CD4-positive, alpha-beta memory T cell (primary cell): ENCODE results near the gene PRKAG2. TPM values are rescaled to one million over a fixed set of nuclear protein-coding genes. Genes with fewer than 3 reads are reported as not detected.
A peak's percentile ranks its signal among the peaks of the same experiment; 100 is the strongest.

ENCODE experiments used
- CTCF ChIA-PET: fragments of 350-600 bp; sonication (Branson Sonifier 250); formaldehyde crosslinking; loops from one replicate; lab custom pipeline; 2021; ENCODE audit warnings: inconsistent platforms; ENCODE audit not compliant: partially characterized antibody; lab: Charles Lee
- POLR2A ChIA-PET: fragments of 350-600 bp; sonication (Branson Sonifier 250); formaldehyde crosslinking; loops from one replicate; lab custom pipeline; 2021; ENCODE audit not compliant: partially characterized antibody; lab: Charles Lee
- DNase-seq, 5 donors: peaks; one replicate each; pipeline versions ENCODE4 v3.0.0 to v3.0.0-alpha.2; 2020 to 2022; ENCODE audit warnings: mixed read lengths in 1 of 5
- H3K27ac ChIP-seq: one replicate; pipeline ENCODE4 v1.7.0; 2013; ENCODE audit warnings: low read depth, low read length
- H3K27me3 ChIP-seq: 2 replicates; pipeline ENCODE4 v1.7.0; 2013; ENCODE audit warnings: mild to moderate bottlenecking, low read length, moderate library complexity; ENCODE audit not compliant: insufficient read depth
- H3K36me3 ChIP-seq: 2 replicates; pipeline ENCODE4 v1.7.0; 2013; ENCODE audit warnings: mild to moderate bottlenecking, low read length, moderate library complexity; ENCODE audit not compliant: insufficient read depth
- H3K4me1 ChIP-seq: 2 replicates; pipeline ENCODE4 v1.7.0; 2013; ENCODE audit warnings: mild to moderate bottlenecking, low read length, moderate library complexity; ENCODE audit not compliant: insufficient read depth
- H3K4me3 ChIP-seq, 2 donors: one replicate each; pipeline ENCODE4 v1.7.0; 2013; ENCODE audit warnings: low read length in 2 of 2, mild to moderate bottlenecking in 1 of 2
- H3K9me3 ChIP-seq, 2 donors: one replicate each; pipeline ENCODE4 v1.7.0; 2013; ENCODE audit warnings: low read length in 2 of 2, control low read depth in 1 of 2; ENCODE audit not compliant: control insufficient read depth in 1 of 2
- H3K27ac Mint-ChIP-seq, 7 donors: one replicate each; pipeline ENCODE4 v1.8.0; 2020 to 2021; ENCODE audit warnings: mixed read lengths in 7 of 7, mild to moderate bottlenecking in 6 of 7, inconsistent platforms in 3 of 7, moderate library complexity in 3 of 7
- H3K27me3 Mint-ChIP-seq, 2 donors: one replicate each; pipeline ENCODE4 v1.8.0; 2020 to 2021; ENCODE audit warnings: mixed read lengths in 2 of 2
- H3K36me3 Mint-ChIP-seq, 2 donors: one replicate each; pipeline ENCODE4 v1.8.0; 2020 to 2021; ENCODE audit warnings: mixed read lengths in 2 of 2, inconsistent platforms in 1 of 2, mild to moderate bottlenecking in 1 of 2
- H3K4me1 Mint-ChIP-seq, 4 donors: one replicate each; pipeline ENCODE4 v1.8.0; 2020 to 2021; ENCODE audit warnings: mixed read lengths in 4 of 4, mild to moderate bottlenecking in 1 of 4
- H3K4me3 Mint-ChIP-seq, 8 donors: one replicate each; pipeline ENCODE4 v1.8.0; 2020 to 2021; ENCODE audit warnings: mixed read lengths in 8 of 8, mild to moderate bottlenecking in 7 of 8, moderate library complexity in 6 of 8, inconsistent platforms in 3 of 8
- H3K9me3 Mint-ChIP-seq, 8 donors: one replicate each; pipeline ENCODE4 v1.8.0; 2020 to 2021; ENCODE audit warnings: mixed read lengths in 8 of 8, mild to moderate bottlenecking in 5 of 8, inconsistent platforms in 3 of 8, moderate library complexity in 1 of 8
- intact Hi-C: fragments of 100-400 bp; cut with micrococcal nuclease; formaldehyde crosslinking; loops from one replicate; pipeline ENCODE4 v1.15.1; 2023
- polyA plus RNA-seq, 2 donors: library from polyadenylated mRNA; unstranded; fragments of 300-500 nt; fragmentation: Illumina TruSeq; gene quantifications; one replicate each; pipeline ENCODE4 v1.2.3, GENCODE V29; 2021
- total RNA-seq, 2 experiments: library from RNA; stranded (reverse); gene quantifications; one replicate each; pipeline ENCODE4 v1.2.3, GENCODE V29; 2021

PRKAG2 gene
- total and polyA plus RNA-seq, 4 experiments from 2014 or later: 27.4 to 61.0 (median 47.4) TPM

GRCh38 chr7:151872531-151873401 lies 4.1 kb downstream of the PRKAG2 start:
- Mint-ChIP-seq H3K4me1 (peaks cover 20 to 61% (median 41%) of the 10 kb centered on the region in 4 donors), H3K36me3 (peaks cover 0 to 15% of the 10 kb centered on the region in 2 donors), H3K27ac (peak overlapping the region in 2 of 7 donors; percentile 55 to 71), H3K27me3 (no peaks in the 10 kb centered on the region), H3K4me3 (no peak overlapping the region), H3K9me3 (peaks cover 0 to 2% (median 0%) of the 10 kb centered on the region in 8 donors)
- intact Hi-C loops: no loop called here
- no peak overlapping the region for H3K4me3 ChIP-seq
- POLR2A ChIA-PET: no interaction called here
- no peak for DNase-seq
- no peaks in the 10 kb centered on the region for H3K9me3 ChIP-seq
- no peak overlapping the region for H3K27ac ChIP-seq
- no peaks in the 10 kb centered on the region for H3K27me3 ChIP-seq
- H3K36me3 ChIP-seq: no peaks in the 10 kb centered on the region
- peaks cover 10% of the 10 kb centered on the region for H3K4me1 ChIP-seq
- CTCF ChIA-PET: no interaction called here

DNA sequence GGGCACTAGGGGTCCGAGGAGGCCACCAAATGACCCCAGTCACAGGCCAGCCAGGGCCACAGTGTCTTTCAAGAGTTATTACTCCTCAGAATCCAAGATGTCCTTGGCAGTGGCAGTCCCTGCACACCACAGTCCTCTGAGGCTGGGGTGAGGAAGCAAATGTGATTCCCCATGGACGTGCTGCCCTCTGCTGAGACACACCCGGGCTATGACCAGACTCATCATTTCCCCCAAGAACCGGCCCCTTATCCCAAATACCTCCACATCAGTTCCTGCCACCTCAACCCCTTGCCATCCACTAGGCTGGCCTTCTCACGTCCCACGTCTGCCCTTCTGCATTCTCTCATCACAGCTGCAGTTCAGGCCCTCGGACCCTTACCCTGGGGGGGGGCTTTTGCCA lies 5.0 kb downstream of the PRKAG2 start:
- intact Hi-C loops: no loop called here
- peaks cover 10% of the 10 kb centered on the region for H3K4me1 ChIP-seq
- Mint-ChIP-seq H3K27me3 (no peaks in the 10 kb centered on the region), H3K4me1 (peaks cover 23 to 67% (median 41%) of the 10 kb centered on the region in 4 donors), H3K4me3 (peak overlapping the region in 1 of 8 donors; percentile 9), H3K9me3 (peaks cover 0 to 2% (median 0%) of the 10 kb centered on the region in 8 donors), H3K27ac (peak overlapping the region in 1 of 7 donors; percentile 74), H3K36me3 (peaks cover 0 to 17% of the 10 kb centered on the region in 2 donors)
- no peak overlapping the region for H3K27ac ChIP-seq
- ChIA-PET CTCF (no interaction called here), POLR2A (no interaction called here)
- H3K27me3 ChIP-seq: no peaks in the 10 kb centered on the region
- no peak overlapping the region for H3K4me3 ChIP-seq
- no peaks in the 10 kb centered on the region for H3K9me3 ChIP-seq
- H3K36me3 ChIP-seq: no peaks in the 10 kb centered on the region
- DNase-seq: no peak

DNA sequence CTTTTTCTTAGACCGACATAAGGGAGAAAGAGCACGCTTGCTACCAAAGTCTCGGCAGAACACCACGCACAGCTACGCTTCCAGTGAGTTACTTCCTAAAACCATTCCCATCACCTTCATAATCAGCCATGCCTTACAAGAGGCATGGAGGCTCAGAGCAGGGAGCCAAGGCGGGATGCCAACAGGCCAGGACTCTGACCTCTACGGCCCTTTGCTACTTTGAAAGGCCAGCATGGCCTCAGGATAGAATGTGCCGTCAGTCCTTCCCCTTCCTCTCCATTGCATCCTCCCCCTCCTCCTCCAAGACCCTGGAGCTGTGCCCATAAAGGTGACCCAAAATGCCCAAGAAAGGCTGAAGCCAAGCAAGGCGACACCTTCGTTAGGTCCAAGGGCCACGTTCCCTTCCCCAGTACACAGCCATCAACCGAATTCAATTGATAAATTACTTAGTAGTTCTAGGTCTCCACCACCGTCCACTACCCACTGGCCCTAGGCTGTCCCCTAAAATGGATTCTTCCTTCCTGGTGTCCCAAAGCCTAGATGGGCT lies 5.7 kb downstream of the PRKAG2 start:
- CTCF ChIA-PET: interaction anchor here (1.6 kb wide), 1 partner anchor 12 kb away, joined by 6 read pairs; no protein-coding TSS in a partner anchor
- H3K9me3 ChIP-seq: no peaks in the 10 kb centered on the region
- H3K27ac ChIP-seq: no peak overlapping the region
- no peak for DNase-seq
- H3K4me1 ChIP-seq: peaks cover 10% of the 10 kb centered on the region
- Mint-ChIP-seq H3K9me3 (peaks cover 0 to 2% (median 0%) of the 10 kb centered on the region in 8 donors), H3K27me3 (no peaks in the 10 kb centered on the region), H3K4me3 (peak overlapping the region in 1 of 8 donors; percentile 9), H3K36me3 (peaks cover 0 to 10% of the 10 kb centered on the region in 2 donors), H3K27ac (peak overlapping the region in 1 of 7 donors; percentile 35), H3K4me1 (peaks cover 23 to 67% (median 38%) of the 10 kb centered on the region in 4 donors)
- H3K27me3 ChIP-seq: no peaks in the 10 kb centered on the region
- POLR2A ChIA-PET: no interaction called here
- intact Hi-C loops: no loop called here
- H3K36me3 ChIP-seq: no peaks in the 10 kb centered on the region
- H3K4me3 ChIP-seq: no peak overlapping the region

DNA sequence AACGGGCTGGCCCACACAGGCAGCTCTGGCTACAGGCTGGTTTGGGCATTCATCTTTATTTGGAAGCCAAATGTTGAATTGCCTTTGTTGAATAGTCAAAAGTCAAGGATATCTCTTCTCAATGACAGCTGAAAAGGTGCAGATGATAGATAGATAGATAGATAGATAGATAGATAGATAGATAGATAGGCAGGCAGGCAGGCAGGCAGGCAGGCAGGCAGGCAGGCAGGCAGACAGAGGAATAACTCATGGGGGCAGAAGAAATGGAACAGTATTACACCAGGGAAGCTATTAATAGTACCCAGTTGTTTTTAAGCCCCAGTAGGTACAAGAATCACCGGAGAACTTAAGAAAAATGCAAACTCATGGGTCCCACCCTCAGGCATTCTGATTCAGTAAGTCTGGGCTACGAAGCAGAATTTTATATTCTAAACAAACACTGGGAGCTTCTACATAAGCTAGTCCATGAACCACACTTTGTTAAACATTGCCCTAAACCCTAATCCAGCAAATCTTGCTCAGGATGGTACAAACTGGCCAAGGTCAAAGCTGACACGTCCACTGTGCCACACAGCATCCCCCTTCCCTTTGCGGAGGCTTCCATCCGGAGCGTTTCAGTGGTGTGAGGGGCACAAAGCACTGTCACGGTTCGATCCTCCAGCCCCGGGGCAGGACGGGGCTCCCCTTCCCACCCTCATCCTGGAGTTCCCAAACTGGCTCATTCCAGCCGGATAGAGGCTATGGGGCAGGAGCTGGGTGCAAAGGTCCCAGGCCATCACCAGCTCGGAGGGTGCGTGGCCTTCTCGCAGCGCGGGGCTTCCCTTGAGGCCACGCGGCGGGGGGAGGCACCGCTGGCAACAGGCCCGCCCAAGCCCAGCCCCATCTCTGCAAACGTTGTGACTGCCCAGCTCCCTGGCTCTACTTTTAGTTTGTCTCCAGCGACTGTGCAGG lies 6.7 kb downstream of the PRKAG2 start:
- H3K4me3 Mint-ChIP-seq: no peak overlapping the region
- H3K4me1 Mint-ChIP-seq: peaks cover 23 to 68% (median 36%) of the 10 kb centered on the region in 4 donors
- Histone ChIP-seq H3K4me3 (no peak overlapping the region), H3K27me3 (no peaks in the 10 kb centered on the region), H3K4me1 (peaks cover 8% of the 10 kb centered on the region), H3K9me3 (no peaks in the 10 kb centered on the region), H3K27ac (no peak overlapping the region), H3K36me3 (no peaks in the 10 kb centered on the region)
- H3K9me3 Mint-ChIP-seq: no peaks in the 10 kb centered on the region
- H3K27ac Mint-ChIP-seq: peak overlapping the region in 1 of 7 donors; percentile 12
- CTCF ChIA-PET: interaction anchor here (0.6 to 1.6 kb wide), 3 partner anchors 13 to 63 kb away, joined by 3 to 6 read pairs (median 3); no protein-coding TSS in a partner anchor
- no peaks in the 10 kb centered on the region for H3K27me3 Mint-ChIP-seq
- DNase-seq: no peak
- peaks cover 0 to 7% of the 10 kb centered on the region in 2 donors for H3K36me3 Mint-ChIP-seq
- POLR2A ChIA-PET: no interaction called here
- intact Hi-C loops: no loop called here

GRCh38 chr7:151869455-151869854 lies 7.5 kb downstream of the PRKAG2 start:
- H3K27ac Mint-ChIP-seq: no peak overlapping the region
- no peak for DNase-seq
- H3K4me3 Mint-ChIP-seq: no peak overlapping the region

GRCh38 chr7:151869109-151869428 lies 7.8 kb downstream of the PRKAG2 start:
- Histone ChIP-seq H3K36me3 (no peaks in the 10 kb centered on the region), H3K27ac (no peak overlapping the region), H3K9me3 (no peaks in the 10 kb centered on the region), H3K4me1 (no peaks in the 10 kb centered on the region), H3K4me3 (no peak overlapping the region), H3K27me3 (no peaks in the 10 kb centered on the region)
- Mint-ChIP-seq H3K4me1 (peaks cover 25 to 71% (median 36%) of the 10 kb centered on the region in 4 donors), H3K36me3 (peaks cover 0 to 2% of the 10 kb centered on the region in 2 donors), H3K27ac (no peak overlapping the region), H3K27me3 (no peaks in the 10 kb centered on the region), H3K9me3 (no peaks in the 10 kb centered on the region), H3K4me3 (no peak overlapping the region)
- POLR2A ChIA-PET: no interaction called here
- intact Hi-C loops: no loop called here
- DNase-seq: no peak
- CTCF ChIA-PET: interaction anchor here (0.6 to 1.4 kb wide), 2 partner anchors 12 to 64 kb away, joined by 3 read pairs; no protein-coding TSS in a partner anchor

More at GRCh38 chr7:151869455-151869854, 7.5 kb downstream of the PRKAG2 start:
- Histone ChIP-seq H3K36me3 (no peaks in the 10 kb centered on the region), H3K4me1 (no peaks in the 10 kb centered on the region), H3K27ac (no peak overlapping the region), H3K9me3 (no peaks in the 10 kb centered on the region), H3K27me3 (no peaks in the 10 kb centered on the region), H3K4me3 (no peak overlapping the region)
- Mint-ChIP-seq H3K4me1 (peaks cover 23 to 68% (median 34%) of the 10 kb centered on the region in 4 donors), H3K36me3 (peaks cover 0 to 2% of the 10 kb centered on the region in 2 donors), H3K27me3 (no peaks in the 10 kb centered on the region), H3K9me3 (no peaks in the 10 kb centered on the region)
- POLR2A ChIA-PET: no interaction called here
- CTCF ChIA-PET: interaction anchor here (1.4 to 1.6 kb wide), 2 partner anchors 13 to 63 kb away, joined by 3 to 6 read pairs; no protein-coding TSS in a partner anchor
- intact Hi-C loops: no loop called here
